Calu3 (cell line): ENCODE data around the gene FLVCR2. TPM values are rescaled to one million over a fixed set of nuclear protein-coding genes. Genes with fewer than 3 reads are reported as not detected.

ENCODE experiments used
- BruUV-seq: library from RNA; stranded (reverse); fragments of 400-500 nt; replicated peaks from 2 replicates; lab custom pipeline; 2021; lab: Mats Ljungman, UMichigan
- CTCF ChIA-PET: fragments of 300-600 bp; sonication (Branson Sonifier 250); formaldehyde crosslinking; loops from one replicate; lab custom pipeline; 2022; ENCODE audit warnings: antibody characterized with exemption; lab: Charles Lee
- DNase-seq: peaks from one replicate; pipeline ENCODE4 v3.0.0; 2022
- H3K27ac Mint-ChIP-seq: one replicate; pipeline ENCODE4 v1.8.0; 2022; ENCODE audit warnings: mixed read lengths; ENCODE audit not compliant: unreplicated experiment
- H3K27me3 Mint-ChIP-seq: one replicate; pipeline ENCODE4 v1.8.0; 2022; ENCODE audit warnings: mixed read lengths; ENCODE audit not compliant: unreplicated experiment
- H3K36me3 Mint-ChIP-seq: one replicate; pipeline ENCODE4 v1.8.0; 2022; ENCODE audit warnings: mild to moderate bottlenecking, moderate library complexity, mixed read lengths; ENCODE audit not compliant: insufficient read depth, unreplicated experiment
- H3K4me1 Mint-ChIP-seq: one replicate; pipeline ENCODE4 v1.8.0; 2022; ENCODE audit warnings: mild to moderate bottlenecking, low read depth, mixed read lengths; ENCODE audit not compliant: unreplicated experiment
- H3K4me3 Mint-ChIP-seq: one replicate; pipeline ENCODE4 v1.8.0; 2022; ENCODE audit warnings: mild to moderate bottlenecking, low read depth, moderate library complexity, mixed read lengths; ENCODE audit not compliant: unreplicated experiment
- H3K9me3 Mint-ChIP-seq: one replicate; pipeline ENCODE4 v1.8.0; 2022; ENCODE audit warnings: low read depth, mixed read lengths; ENCODE audit not compliant: unreplicated experiment
- intact Hi-C: fragments of 100-400 bp; cut with micrococcal nuclease; formaldehyde crosslinking; loops from one replicate; pipeline ENCODE4 v1.10.0; 2022; ENCODE audit not compliant: unreplicated experiment
- total RNA-seq: library from RNA; stranded (reverse); gene quantifications from 2 replicates; pipeline ENCODE4 v1.2.3, GENCODE V29; 2022
- TF ChIP-seq, protein P1 (sequence below): fragments of 200-600 bp; IDR thresholded peaks from one replicate; pipeline ENCODE4 v1.8.0; 2022; ENCODE audit warnings: antibody characterized with exemption; ENCODE audit not compliant: unreplicated experiment

FLVCR2 gene
- total RNA-seq, 1 experiment from 2014 or later = 1.4 TPM

DNA sequence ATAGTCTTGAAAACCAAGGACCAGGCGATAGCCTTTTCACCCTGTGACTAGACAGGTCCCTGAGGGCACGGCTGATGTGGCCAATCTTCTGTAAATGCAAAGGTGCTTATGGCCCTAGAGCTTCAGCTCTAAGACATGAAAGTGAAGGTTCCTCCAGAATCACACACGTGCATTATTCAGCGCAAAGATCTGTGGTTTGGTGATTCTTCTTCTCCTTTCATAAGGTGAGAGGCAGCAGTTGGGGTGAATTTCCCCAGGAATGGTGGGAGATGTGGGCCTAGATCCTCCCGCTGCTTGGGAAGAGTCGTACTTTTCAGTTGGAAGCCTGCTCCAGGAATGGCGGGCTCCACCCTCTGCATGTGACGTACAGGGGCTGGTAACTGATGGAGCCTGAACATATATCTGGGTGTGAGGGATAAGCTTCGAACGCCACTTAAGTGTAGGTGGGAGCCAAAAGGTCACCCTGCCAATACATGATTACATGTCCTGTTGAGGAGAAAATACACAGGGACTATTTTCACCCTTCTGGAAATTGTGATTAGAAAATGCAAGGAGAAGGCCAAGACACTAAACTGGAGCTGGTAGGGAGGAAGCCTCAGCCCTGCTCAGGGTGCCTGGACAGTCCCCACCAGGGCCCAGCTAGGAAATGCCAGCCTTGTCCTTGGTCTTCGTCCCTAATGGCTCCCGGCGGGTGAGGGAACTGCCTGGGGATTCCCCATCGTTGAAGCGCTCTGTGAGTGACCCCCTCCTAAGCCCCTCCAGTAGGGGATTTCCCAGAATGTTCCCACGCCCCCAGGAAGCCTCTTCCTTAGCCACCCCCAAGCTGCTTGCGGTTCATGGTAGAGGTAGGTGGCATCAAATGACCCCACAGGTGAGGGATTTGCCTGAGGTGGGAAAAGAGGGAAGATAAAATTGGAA, 38.6 kb upstream of the FLVCR2 start:
- no TSS peak for BruUV-seq
- H3K27me3 Mint-ChIP-seq = no peaks in the 10 kb centered on the region

DNA sequence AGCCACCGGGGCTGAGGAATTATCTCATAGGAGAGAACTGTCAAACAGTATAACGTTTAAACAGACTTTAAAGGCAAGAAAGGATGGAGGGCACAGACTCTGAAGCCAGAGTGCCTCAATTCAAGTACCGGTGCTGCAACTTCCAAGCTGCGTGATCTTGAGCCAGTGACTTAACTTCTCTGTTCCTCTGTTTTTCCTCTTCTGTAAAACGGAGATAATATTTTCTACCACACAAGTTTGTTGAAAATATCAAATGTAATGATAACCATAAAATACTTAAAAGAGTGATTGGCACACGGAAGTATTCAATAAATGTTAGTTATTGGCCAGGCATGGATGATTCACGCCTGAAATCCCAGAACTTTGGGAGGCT, 38.0 kb upstream of the FLVCR2 start:
- no TSS peak for BruUV-seq
- H3K36me3 Mint-ChIP-seq = peaks cover 5% of the 10 kb centered on the region
- CTCF ChIA-PET = no interaction called here

More for the DNA sequence above, 38.6 kb upstream of the FLVCR2 start:
- no peak for DNase-seq
- H3K27ac Mint-ChIP-seq = no peak overlapping the region
- TF ChIP-seq, protein P1, sequence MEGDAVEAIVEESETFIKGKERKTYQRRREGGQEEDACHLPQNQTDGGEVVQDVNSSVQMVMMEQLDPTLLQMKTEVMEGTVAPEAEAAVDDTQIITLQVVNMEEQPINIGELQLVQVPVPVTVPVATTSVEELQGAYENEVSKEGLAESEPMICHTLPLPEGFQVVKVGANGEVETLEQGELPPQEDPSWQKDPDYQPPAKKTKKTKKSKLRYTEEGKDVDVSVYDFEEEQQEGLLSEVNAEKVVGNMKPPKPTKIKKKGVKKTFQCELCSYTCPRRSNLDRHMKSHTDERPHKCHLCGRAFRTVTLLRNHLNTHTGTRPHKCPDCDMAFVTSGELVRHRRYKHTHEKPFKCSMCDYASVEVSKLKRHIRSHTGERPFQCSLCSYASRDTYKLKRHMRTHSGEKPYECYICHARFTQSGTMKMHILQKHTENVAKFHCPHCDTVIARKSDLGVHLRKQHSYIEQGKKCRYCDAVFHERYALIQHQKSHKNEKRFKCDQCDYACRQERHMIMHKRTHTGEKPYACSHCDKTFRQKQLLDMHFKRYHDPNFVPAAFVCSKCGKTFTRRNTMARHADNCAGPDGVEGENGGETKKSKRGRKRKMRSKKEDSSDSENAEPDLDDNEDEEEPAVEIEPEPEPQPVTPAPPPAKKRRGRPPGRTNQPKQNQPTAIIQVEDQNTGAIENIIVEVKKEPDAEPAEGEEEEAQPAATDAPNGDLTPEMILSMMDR = no peak
- peaks cover 31% of the 10 kb centered on the region for H3K4me1 Mint-ChIP-seq
- no peak overlapping the region for H3K4me3 Mint-ChIP-seq
- H3K36me3 Mint-ChIP-seq = peaks cover 5% of the 10 kb centered on the region
- H3K9me3 Mint-ChIP-seq = no peaks in the 10 kb centered on the region
- CTCF ChIA-PET = no interaction called here
- intact Hi-C loops = no loop called here

DNA sequence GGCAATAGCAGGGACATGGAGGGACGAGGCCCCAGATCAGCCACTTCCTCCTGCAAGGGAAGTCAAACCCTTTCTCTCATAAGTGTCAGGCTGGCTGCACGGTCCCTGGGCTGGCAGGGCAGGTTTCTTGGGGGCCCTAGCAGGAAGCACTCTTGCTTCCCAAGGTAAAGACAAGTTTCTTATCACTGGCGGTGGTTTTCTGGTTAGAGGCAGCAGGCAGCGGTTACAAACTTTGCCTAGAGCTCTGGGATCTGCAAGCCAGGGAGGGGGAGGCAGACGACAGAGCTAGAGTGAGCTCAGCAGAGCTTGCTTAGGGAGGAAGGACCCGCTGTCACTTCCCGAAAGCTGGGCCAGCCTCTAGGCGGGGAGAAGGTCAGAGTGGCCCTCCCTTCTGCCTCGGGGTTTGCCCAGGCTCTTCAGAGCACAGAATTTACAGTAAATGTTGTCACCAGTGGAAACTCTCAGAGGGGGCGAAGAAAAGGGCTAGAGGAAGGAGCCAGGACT, 35.8 kb upstream of the FLVCR2 start:
- Mint-ChIP-seq H3K27ac (no peak overlapping the region), H3K4me3 (no peak overlapping the region), H3K4me1 (peaks cover 11% of the 10 kb centered on the region), H3K36me3 (no peaks in the 10 kb centered on the region), H3K9me3 (no peaks in the 10 kb centered on the region), H3K27me3 (no peaks in the 10 kb centered on the region)
- TF ChIP-seq, protein P1 = no peak
- CTCF ChIA-PET = interaction anchor here (0.9 to 1.5 kb wide), 2 partner anchors 11 to 18 kb away, joined by 3 to 9 read pairs; no protein-coding TSS in a partner anchor
- DNase-seq = peak; percentile 46
- intact Hi-C loops = no loop called here
- BruUV-seq = no TSS peak

More for the DNA sequence above, 38.0 kb upstream of the FLVCR2 start:
- TF ChIP-seq, protein P1 = no peak
- Mint-ChIP-seq H3K4me3 (no peak overlapping the region), H3K27me3 (no peaks in the 10 kb centered on the region), H3K4me1 (peaks cover 30% of the 10 kb centered on the region), H3K27ac (no peak overlapping the region), H3K9me3 (no peaks in the 10 kb centered on the region)
- intact Hi-C loops = no loop called here
- DNase-seq = no peak

DNA sequence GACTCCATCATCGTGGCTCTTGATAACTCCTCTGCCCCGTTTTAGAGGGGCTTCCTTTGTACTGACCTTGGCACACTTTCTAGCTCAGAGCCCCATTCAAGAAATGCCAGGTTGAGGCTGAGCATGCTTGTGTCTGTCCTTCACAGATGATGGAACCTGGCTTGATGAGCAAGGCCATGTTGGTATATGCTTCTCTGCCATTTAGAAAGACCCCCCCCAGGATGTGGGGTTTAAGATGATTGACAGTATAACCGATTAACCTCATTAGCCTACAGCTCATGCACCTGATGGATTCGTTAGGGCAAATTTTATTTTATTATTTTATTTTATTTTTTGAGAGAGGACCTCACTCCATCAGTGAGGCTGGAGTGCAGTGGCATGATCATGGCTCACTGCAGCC, 35.2 kb upstream of the FLVCR2 start:
- intact Hi-C loops = no loop called here
- CTCF ChIA-PET = interaction anchor here (0.8 to 1.5 kb wide), 3 partner anchors 9 to 18 kb away, joined by 3 to 9 read pairs (median 3); no protein-coding TSS in a partner anchor
- DNase-seq = no peak
- TF ChIP-seq, protein P1 = no peak
- Mint-ChIP-seq H3K4me1 (peaks cover 11% of the 10 kb centered on the region), H3K9me3 (no peaks in the 10 kb centered on the region), H3K27ac (no peak overlapping the region), H3K4me3 (no peak overlapping the region), H3K27me3 (no peaks in the 10 kb centered on the region), H3K36me3 (no peaks in the 10 kb centered on the region)
- BruUV-seq = no TSS peak
